Sigmoid colon (tissue), 7 donors: ENCODE measurements around the gene DGKD. TPM values are rescaled to one million over a fixed set of nuclear protein-coding genes. Genes with fewer than 3 reads are reported as not detected.

ENCODE experiments used
- DNase-seq: peaks from one replicate; pipeline ENCODE4 v3.0.0-alpha.2; 2019
- H3K27ac ChIP-seq, 4 donors: fragments of 200-600 bp; sonication (generic); one replicate each; pipeline ENCODE4 v1.5.1; 2016 to 2019; ENCODE audit warnings: mild to moderate bottlenecking in 1 of 4
- H3K27me3 ChIP-seq, 3 donors: fragments of 200-600 bp; sonication (generic); one replicate each; pipeline ENCODE4 v1.5.1; 2019; ENCODE audit warnings: mild to moderate bottlenecking in 1 of 3
- H3K36me3 ChIP-seq, 4 donors: fragments of 200-600 bp; sonication (generic); one replicate each; pipeline ENCODE4 v1.5.1; 2016 to 2019
- H3K4me1 ChIP-seq, 4 donors: fragments of 200-600 bp; sonication (generic); one replicate each; pipeline ENCODE4 v1.5.1; 2017 to 2019
- H3K4me3 ChIP-seq, 4 donors: fragments of 200-600 bp; sonication (generic); one replicate each; pipeline ENCODE4 v1.5.1; 2017 to 2019; ENCODE audit warnings: mild to moderate bottlenecking in 2 of 4, moderate library complexity in 1 of 4
- H3K9me3 ChIP-seq, 4 donors: fragments of 200-600 bp in 3 of 4; sonication (generic) in 3 of 4; one replicate each; pipeline versions ENCODE4 v1.5.1 to v1.6.1; 2013 to 2019
- EP300 ChIP-seq, 4 donors: sonication (generic); formaldehyde crosslinking; IDR thresholded peaks; one replicate each; pipeline ENCODE4 v1.6.1; 2017; ENCODE audit warnings: antibody characterized with exemption in 4 of 4
- POLR2A ChIP-seq, 2 donors: fragments of 450-650 bp; IDR thresholded peaks; one replicate each; pipeline ENCODE4 v1.6.1; 2016; ENCODE audit warnings: antibody characterized with exemption in 2 of 2, mild to moderate bottlenecking in 2 of 2, moderate library complexity in 2 of 2
- POLR2AphosphoS5 ChIP-seq, 4 donors: sonication (generic); formaldehyde crosslinking; IDR thresholded peaks; one replicate each; pipeline ENCODE4 v1.6.1; 2017; ENCODE audit warnings: antibody characterized with exemption in 4 of 4
- WGBS, 2 donors: extraction: QIAGEN DNeasy Blood & Tissue Kit; methylation state at CpG; one replicate each; pipeline ENCODE4 v1.1.7; 2013; 5-methylcytosine and 5-hydroxymethylcytosine counted together
- intact Hi-C: fragments of 100-400 bp; cut with DNase I; formaldehyde crosslinking; loops from one replicate; pipeline ENCODE4 v1.15.1; 2023
- polyA plus RNA-seq, 3 donors: library from polyadenylated mRNA; stranded (reverse); fragments of 200-250 nt; gene quantifications; one replicate each; pipeline ENCODE4 v1.2.3, GENCODE V29; 2013
- total RNA-seq, 4 donors: library from RNA; depleted of rRNA; stranded (reverse); fragments of >200 nt; gene quantifications; one replicate each; pipeline ENCODE4 v1.1.0, GENCODE V29; 2016
- TF ChIP-seq, protein P1 (sequence below), 4 experiments: fragments of 450-650 bp in 3 of 4; fragments of 200-600 bp in 1 of 4; IDR thresholded peaks; one replicate each; pipeline ENCODE4 v1.5.1; 2016 to 2019; ENCODE audit warnings: antibody characterized with exemption in 4 of 4, mild to moderate bottlenecking in 3 of 4, moderate library complexity in 2 of 4
- donor health status: healthy with polysubstance abuse.
- donor health status: Bipolar disorder and iron deficiency.
- donor health status: healthy.

DGKD gene
- total and polyA plus RNA-seq, 7 donors = 10.7 to 67.0 (median 19.7) TPM

DNA sequence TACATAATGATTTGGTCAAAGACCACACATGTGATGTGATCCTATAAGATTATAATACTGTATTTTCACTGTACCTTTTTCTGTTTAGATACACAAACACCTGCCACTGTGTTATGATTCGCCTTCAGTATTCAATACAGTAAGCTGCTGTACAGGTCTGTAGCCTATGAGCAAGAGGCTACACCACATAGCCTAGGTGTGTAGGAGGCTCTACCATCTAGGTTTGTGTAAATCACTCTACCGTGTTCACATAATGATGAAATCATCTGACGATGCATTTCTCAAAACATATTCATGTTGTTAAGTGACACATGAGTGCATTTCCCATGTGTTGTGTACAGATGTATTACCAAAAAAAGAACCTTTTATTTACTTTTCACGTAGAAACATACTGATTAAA, 137.8 kb downstream of the DGKD start:
- peaks cover 7 to 85% (median 28%) of the 10 kb centered on the region in 4 donors for H3K36me3 ChIP-seq
- H3K4me3 ChIP-seq = no peak overlapping the region
- H3K27ac ChIP-seq = no peak overlapping the region
- no peaks in the 10 kb centered on the region for H3K9me3 ChIP-seq
- 81 to 91% methylated on average over 4 of the region's 4 CpGs for WGBS, 2 donors
- no peak for DNase-seq
- intact Hi-C loops = no loop called here
- TF ChIP-seq POLR2AphosphoS5 (IDR thresholded peaks at IDR 0.05) (no peak), POLR2A (IDR thresholded peaks at IDR 0.05) (no peak), EP300 (IDR thresholded peaks at IDR 0.05) (no peak)
- TF ChIP-seq, protein P1, sequence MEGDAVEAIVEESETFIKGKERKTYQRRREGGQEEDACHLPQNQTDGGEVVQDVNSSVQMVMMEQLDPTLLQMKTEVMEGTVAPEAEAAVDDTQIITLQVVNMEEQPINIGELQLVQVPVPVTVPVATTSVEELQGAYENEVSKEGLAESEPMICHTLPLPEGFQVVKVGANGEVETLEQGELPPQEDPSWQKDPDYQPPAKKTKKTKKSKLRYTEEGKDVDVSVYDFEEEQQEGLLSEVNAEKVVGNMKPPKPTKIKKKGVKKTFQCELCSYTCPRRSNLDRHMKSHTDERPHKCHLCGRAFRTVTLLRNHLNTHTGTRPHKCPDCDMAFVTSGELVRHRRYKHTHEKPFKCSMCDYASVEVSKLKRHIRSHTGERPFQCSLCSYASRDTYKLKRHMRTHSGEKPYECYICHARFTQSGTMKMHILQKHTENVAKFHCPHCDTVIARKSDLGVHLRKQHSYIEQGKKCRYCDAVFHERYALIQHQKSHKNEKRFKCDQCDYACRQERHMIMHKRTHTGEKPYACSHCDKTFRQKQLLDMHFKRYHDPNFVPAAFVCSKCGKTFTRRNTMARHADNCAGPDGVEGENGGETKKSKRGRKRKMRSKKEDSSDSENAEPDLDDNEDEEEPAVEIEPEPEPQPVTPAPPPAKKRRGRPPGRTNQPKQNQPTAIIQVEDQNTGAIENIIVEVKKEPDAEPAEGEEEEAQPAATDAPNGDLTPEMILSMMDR (IDR thresholded peaks at IDR 0.05) = no peak
- H3K4me1 ChIP-seq = no peaks in the 10 kb centered on the region
- H3K27me3 ChIP-seq = no peaks in the 10 kb centered on the region

DNA sequence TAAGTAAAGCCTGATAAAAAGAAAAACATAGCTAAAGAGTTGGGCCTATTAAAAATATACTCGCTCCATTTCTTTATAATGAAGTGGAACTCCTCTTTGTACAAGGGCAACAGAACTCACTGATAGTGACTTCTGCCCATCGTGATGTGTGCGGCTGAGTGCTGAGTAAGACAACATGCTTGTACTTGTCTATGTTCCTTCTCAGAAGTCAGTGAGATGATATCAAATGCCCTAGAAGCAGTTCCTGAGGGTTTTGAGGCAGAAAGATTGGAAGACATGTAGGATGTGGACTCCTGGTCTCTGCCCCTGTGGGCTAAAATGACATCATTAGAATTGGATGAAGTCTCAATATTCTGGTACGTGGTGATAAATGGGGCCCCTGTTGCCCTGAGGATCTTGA, 138.5 kb downstream of the DGKD start:
- H3K36me3 ChIP-seq = peaks cover 7 to 85% (median 30%) of the 10 kb centered on the region in 4 donors

DNA sequence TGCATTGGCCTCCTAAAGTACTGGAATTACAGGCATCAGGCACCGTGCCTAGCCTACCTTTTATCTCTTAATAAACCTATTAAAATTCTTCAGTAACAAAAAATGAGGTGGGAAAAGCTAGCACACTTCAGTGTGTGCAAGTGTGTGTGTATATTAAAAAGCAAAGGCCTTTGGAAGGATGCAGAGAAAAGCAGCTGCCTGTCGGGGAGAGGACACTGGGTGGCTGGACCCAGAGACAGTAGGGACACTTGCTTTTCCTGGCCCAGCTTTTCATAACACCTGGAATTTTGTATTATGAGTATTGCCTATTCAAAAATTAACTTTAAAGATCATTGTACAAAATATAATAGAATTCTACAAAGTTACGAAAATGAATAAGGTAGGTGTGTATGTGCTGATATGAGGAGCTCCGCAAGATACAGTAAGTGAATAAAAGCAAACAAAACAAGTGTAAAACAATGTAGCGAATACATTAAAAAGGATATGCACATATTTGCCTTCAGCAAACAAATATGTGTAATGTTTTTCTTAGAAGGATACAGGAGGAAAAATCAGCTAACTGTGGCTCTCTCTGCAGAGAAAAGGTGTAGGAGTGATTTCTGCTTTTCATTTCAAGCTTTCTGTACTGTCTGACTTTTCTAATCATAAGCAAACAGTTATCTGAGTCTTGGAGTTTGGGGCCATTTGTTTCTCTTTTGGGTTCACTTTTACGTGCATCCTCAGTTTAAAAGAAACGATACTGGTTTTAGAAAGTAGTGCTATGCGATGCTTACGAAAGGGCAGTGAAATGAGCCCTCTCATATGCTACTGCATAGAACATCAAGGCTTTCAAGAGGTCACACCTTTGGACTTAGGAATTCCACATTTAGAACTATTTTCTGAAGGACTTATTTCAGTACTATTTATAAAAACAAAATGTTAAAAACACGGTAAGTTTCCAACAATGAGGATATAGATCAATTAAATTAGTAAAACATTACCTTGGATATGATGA, 141.5 kb downstream of the DGKD start:
- DNase-seq = no peak
- H3K9me3 ChIP-seq = no peaks in the 10 kb centered on the region
- H3K4me3 ChIP-seq = no peak overlapping the region
- no peak for TF ChIP-seq EP300 (IDR thresholded peaks at IDR 0.05)
- TF ChIP-seq POLR2A (IDR thresholded peaks at IDR 0.05) = no peak
- TF ChIP-seq, protein P1 (IDR thresholded peaks at IDR 0.05) = no peak
- no peak for TF ChIP-seq POLR2AphosphoS5 (IDR thresholded peaks at IDR 0.05)
- H3K27me3 ChIP-seq = no peaks in the 10 kb centered on the region
- peaks cover 7 to 85% (median 27%) of the 10 kb centered on the region in 4 donors for H3K36me3 ChIP-seq
- intact Hi-C loops = no loop called here
- H3K27ac ChIP-seq = no peak overlapping the region
- H3K4me1 ChIP-seq = no peaks in the 10 kb centered on the region
- WGBS, 2 donors = 77 to 83% methylated on average over 10 of the region's 10 CpGs

More for the DNA sequence above, 138.5 kb downstream of the DGKD start:
- H3K9me3 ChIP-seq = no peaks in the 10 kb centered on the region
- 97 to 98% methylated on average over 4 of the region's 4 CpGs for WGBS, 2 donors
- no peaks in the 10 kb centered on the region for H3K27me3 ChIP-seq
- H3K27ac ChIP-seq = no peak overlapping the region
- no peak for DNase-seq
- H3K4me3 ChIP-seq = no peak overlapping the region
- H3K4me1 ChIP-seq = no peaks in the 10 kb centered on the region
- intact Hi-C loops = no loop called here
- TF ChIP-seq EP300 (IDR thresholded peaks at IDR 0.05) (no peak), POLR2A (IDR thresholded peaks at IDR 0.05) (no peak), POLR2AphosphoS5 (IDR thresholded peaks at IDR 0.05) (no peak)
- TF ChIP-seq, protein P1 (IDR thresholded peaks at IDR 0.05) = no peak

DNA sequence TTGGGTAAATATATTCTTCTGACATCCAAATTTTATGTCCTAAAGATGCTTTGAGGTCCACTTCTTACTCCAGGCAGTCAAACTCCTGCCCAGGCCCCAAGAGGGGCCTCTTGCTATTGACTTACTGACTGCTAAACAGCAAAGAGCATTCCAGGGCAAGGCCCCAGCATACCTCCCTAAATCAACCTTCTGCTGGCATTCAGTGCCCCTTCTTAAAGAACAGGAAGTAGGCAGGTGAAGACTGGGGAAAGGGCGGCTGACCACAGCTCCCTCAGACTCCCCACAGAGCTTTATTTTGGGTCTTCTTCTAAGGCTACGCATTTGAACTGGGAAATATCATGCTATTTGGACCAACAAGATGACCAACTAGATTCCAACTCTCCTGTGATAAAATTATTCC, 143.4 kb downstream of the DGKD start:
- Histone ChIP-seq H3K4me3 (no peak overlapping the region), H3K27ac (no peak overlapping the region), H3K36me3 (peaks cover 7 to 85% (median 15%) of the 10 kb centered on the region in 4 donors), H3K4me1 (no peaks in the 10 kb centered on the region), H3K9me3 (no peaks in the 10 kb centered on the region), H3K27me3 (no peaks in the 10 kb centered on the region)
- 88 to 93% methylated on average over 2 of the region's 2 CpGs for WGBS, 2 donors
- intact Hi-C loops = no loop called here
- TF ChIP-seq, protein P1 (IDR thresholded peaks at IDR 0.05) = no peak
- TF ChIP-seq EP300 (IDR thresholded peaks at IDR 0.05) (no peak), POLR2A (IDR thresholded peaks at IDR 0.05) (no peak), POLR2AphosphoS5 (IDR thresholded peaks at IDR 0.05) (no peak)
- no peak for DNase-seq
